Fibroblast of peridontal ligament (primary cell): ENCODE measurements around the gene ACAA1.
A peak's percentile ranks its signal among the peaks of the same experiment; 100 is the strongest.

Experiments used
- DNase-seq: peaks from one replicate; pipeline ENCODE4 v3.0.0-alpha.2; 2010; ENCODE audit errors: extremely low read depth

The ACAA1 gene

GRCh38 chr3:38119821-38120692 lies 16.9 kb downstream of the ACAA1 start:
- no peak for DNase-seq

- DNase-seq: no peak
Observed at GRCh38 chr3:38119248-38119544, 17.7 kb downstream of the ACAA1 start.

- DNase-seq: no peak
Observed at GRCh38 chr3:38118421-38119247, 18.3 kb downstream of the ACAA1 start.

- DNase-seq: peak; percentile 53
Observed at GRCh38 chr3:38117748-38118420, 19.0 kb downstream of the ACAA1 start.

GRCh38 chr3:38117163-38117716 lies 19.7 kb downstream of the ACAA1 start:
- no peak for DNase-seq

- no peak for DNase-seq
Observed at GRCh38 chr3:38116471-38117162, 20.3 kb downstream of the ACAA1 start.

GRCh38 chr3:38115645-38116427 lies 21.1 kb downstream of the ACAA1 start:
- DNase-seq: no peak

- no peak for DNase-seq
Observed at GRCh38 chr3:38114875-38115644, 21.9 kb downstream of the ACAA1 start.

GRCh38 chr3:38114052-38114874 lies 22.7 kb downstream of the ACAA1 start:
- no peak for DNase-seq

- no peak for DNase-seq
Observed at GRCh38 chr3:38112378-38112761, 24.6 kb downstream of the ACAA1 start.

GRCh38 chr3:38111696-38112377 lies 25.1 kb downstream of the ACAA1 start:
- DNase-seq: no peak

- no peak for DNase-seq
Observed at GRCh38 chr3:38111201-38111600, 25.7 kb downstream of the ACAA1 start.

- DNase-seq: no peak
Observed at GRCh38 chr3:38110314-38111050, 26.4 kb downstream of the ACAA1 start.

- DNase-seq: no peak
Observed at GRCh38 chr3:38109580-38110313, 27.2 kb downstream of the ACAA1 start.

GRCh38 chr3:38108649-38109579 lies 28.0 kb downstream of the ACAA1 start:
- no peak for DNase-seq
